ENCODE data around the gene BRD3. TPM values are rescaled to one million over a fixed set of nuclear protein-coding genes. Genes with fewer than 3 reads are reported as not detected.

Gene BRD3
- total RNA-seq, 1 experiment from 2014 or later, result 40.7 TPM

- BruUV-seq (replicated peaks), result no TSS peak
- H3K36me3 ChIP-seq (ENCODE audit: control insufficient read depth in 1 of 2, insufficient read depth in 2 of 2, low read length in 2 of 2), result no peaks in the 10 kb centered on the region
- no peaks in the 10 kb centered on the region for H3K79me2 ChIP-seq (ENCODE audit: insufficient read depth, low read length)
- ChIA-PET POLR2A (no interaction called here), RAD21 (ENCODE audit: low non-redundant PET in 1 of 2, low total read pairs in 2 of 2, uncharacterized antibody in 2 of 2, unreplicated experiment in 2 of 2) (no interaction called here), CTCF (no interaction called here)
- H3K27me3 ChIP-seq (ENCODE audit: insufficient read depth, low read length), result no peaks in the 10 kb centered on the region
- no peaks in the 10 kb centered on the region for H3K9me2 ChIP-seq (ENCODE audit: insufficient read depth)
- ATAC-seq, result no peak
- H3K4me1 ChIP-seq (ENCODE audit: control insufficient read depth in 1 of 2, insufficient read depth in 2 of 2, low read length in 2 of 2), result no peaks in the 10 kb centered on the region
- H3K9me3 ChIP-seq (ENCODE audit: control insufficient read depth in 1 of 2, insufficient read depth in 1 of 2, low read depth in 1 of 2, low read length in 2 of 2), result no peaks in the 10 kb centered on the region
- no peak overlapping the region for H3K27ac ChIP-seq (ENCODE audit: low read depth, low read length)
- intact Hi-C loops (cut with micrococcal nuclease), result no loop called here
- TF ChIP-seq ZFX (IDR thresholded peaks at IDR 0.05), result no peak
- TF ChIP-seq EZH2 (IDR thresholded peaks at IDR 0.05), result no peak
- no peak for TF ChIP-seq REST (IDR thresholded peaks at IDR 0.05; ENCODE audit: low read depth)
- TF ChIP-seq CTCF (IDR thresholded peaks at IDR 0.05 in 2 of 3, conservative IDR thresholded peaks at IDR 0.05 in 1 of 3; ENCODE audit: borderline replicate concordance in 1 of 3, insufficient read depth in 1 of 3, low read depth in 2 of 3, low read length in 2 of 3), result no peak
- no peak for TF ChIP-seq EZH2phosphoT487 (IDR thresholded peaks at IDR 0.05; ENCODE audit: borderline replicate concordance)
- no peak for TF ChIP-seq SIN3A (IDR thresholded peaks at IDR 0.05; ENCODE audit: low read depth)
- no peak for TF ChIP-seq ELF1 (IDR thresholded peaks at IDR 0.05; ENCODE audit: borderline replicate concordance, low read depth)
- no peak for TF ChIP-seq POLR2A (IDR thresholded peaks at IDR 0.05; ENCODE audit: borderline replicate concordance, extremely low read depth, insufficient read depth, insufficient read length)
- TF ChIP-seq MAX (IDR thresholded peaks at IDR 0.05), result no peak
- no peak for TF ChIP-seq JUND (IDR thresholded peaks at IDR 0.05)
- no peak for TF ChIP-seq SRF (IDR thresholded peaks at IDR 0.05; ENCODE audit: low read depth)
- no peak for TF ChIP-seq YY1 (IDR thresholded peaks at IDR 0.05; ENCODE audit: extremely low read depth, insufficient replicate concordance, low read depth, low read length)
- TF ChIP-seq POLR2AphosphoS5 (IDR thresholded peaks at IDR 0.05; ENCODE audit: low read depth, low read length), result no peak
- TF ChIP-seq RAD21 (IDR thresholded peaks at IDR 0.05; ENCODE audit: low read depth), result no peak
- no peak for TF ChIP-seq FOSL1 (IDR thresholded peaks at IDR 0.05; ENCODE audit: low read depth)
- TF ChIP-seq EGR1 (IDR thresholded peaks at IDR 0.05; ENCODE audit: low read depth), result no peak
- no peak for TF ChIP-seq CEBPB (IDR thresholded peaks at IDR 0.05; ENCODE audit: low read depth)
- TF ChIP-seq, protein P1, sequence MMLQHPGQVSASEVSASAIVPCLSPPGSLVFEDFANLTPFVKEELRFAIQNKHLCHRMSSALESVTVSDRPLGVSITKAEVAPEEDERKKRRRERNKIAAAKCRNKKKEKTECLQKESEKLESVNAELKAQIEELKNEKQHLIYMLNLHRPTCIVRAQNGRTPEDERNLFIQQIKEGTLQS (IDR thresholded peaks at IDR 0.05), result no peak
- H3K4me2 ChIP-seq (ENCODE audit: low read length), result no peak overlapping the region
- H2AFZ ChIP-seq (ENCODE audit: low read depth, low read length, poor library complexity, severe bottlenecking), result no peak overlapping the region
- no peak overlapping the region for H3K4me3 ChIP-seq (replicated peaks in 1 of 2; ENCODE audit: low read depth in 1 of 2, low read length in 2 of 2)
- no peak overlapping the region for H3K9ac ChIP-seq (ENCODE audit: low read length)
- H4K20me1 ChIP-seq (ENCODE audit: insufficient read depth), result no peaks in the 10 kb centered on the region
- no peak for DNase-seq (ENCODE audit: low read depth, low spot score)
These were observed 43.2 kb upstream of the BRD3 start for GRCh38 chr9:134111064-134111463.

Measured in HCT116 (cell line).